Fibroblast of mammary gland (primary cell): ENCODE measurements around the gene WWC1.

Source experiments
- DNase-seq: peaks from one replicate; pipeline ENCODE4 v3.0.0-alpha.2; 2010; ENCODE audit warnings: low read depth
- H3K4me3 ChIP-seq: 2 replicates; pipeline ENCODE4 v1.5.1; 2011; ENCODE audit warnings: low read depth, mild to moderate bottlenecking, low read length, moderate library complexity; ENCODE audit not compliant: control insufficient read depth
- TF ChIP-seq, protein P1 (sequence below): conservative IDR thresholded peaks from 2 replicates; pipeline ENCODE4 v1.5.1; 2011; ENCODE audit warnings: low read depth, low read length, inconsistent platforms; ENCODE audit not compliant: control insufficient read depth, insufficient read depth

WWC1 gene

DNA sequence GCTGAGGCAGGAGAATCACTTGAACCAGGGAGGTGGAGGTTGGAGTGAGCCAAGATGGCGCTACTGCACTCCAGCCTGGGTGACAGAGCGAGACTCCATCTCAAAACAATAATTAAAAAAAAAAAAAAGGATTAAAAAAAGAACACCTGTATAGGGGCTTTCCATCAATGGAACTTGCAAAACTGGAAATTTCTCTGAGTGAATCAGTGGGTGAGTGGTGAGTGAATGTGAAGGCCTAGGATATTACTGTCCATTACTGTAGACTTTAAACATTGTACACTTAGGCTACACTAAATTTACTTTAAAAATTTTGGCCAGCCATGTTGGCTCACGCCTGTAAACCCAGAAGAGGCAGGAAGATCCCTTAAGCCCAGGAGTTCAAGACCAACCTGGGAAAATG is 189.2 kb downstream of the WWC1 start:
- DNase-seq = no peak
- no peak overlapping the region for H3K4me3 ChIP-seq
- TF ChIP-seq, protein P1, sequence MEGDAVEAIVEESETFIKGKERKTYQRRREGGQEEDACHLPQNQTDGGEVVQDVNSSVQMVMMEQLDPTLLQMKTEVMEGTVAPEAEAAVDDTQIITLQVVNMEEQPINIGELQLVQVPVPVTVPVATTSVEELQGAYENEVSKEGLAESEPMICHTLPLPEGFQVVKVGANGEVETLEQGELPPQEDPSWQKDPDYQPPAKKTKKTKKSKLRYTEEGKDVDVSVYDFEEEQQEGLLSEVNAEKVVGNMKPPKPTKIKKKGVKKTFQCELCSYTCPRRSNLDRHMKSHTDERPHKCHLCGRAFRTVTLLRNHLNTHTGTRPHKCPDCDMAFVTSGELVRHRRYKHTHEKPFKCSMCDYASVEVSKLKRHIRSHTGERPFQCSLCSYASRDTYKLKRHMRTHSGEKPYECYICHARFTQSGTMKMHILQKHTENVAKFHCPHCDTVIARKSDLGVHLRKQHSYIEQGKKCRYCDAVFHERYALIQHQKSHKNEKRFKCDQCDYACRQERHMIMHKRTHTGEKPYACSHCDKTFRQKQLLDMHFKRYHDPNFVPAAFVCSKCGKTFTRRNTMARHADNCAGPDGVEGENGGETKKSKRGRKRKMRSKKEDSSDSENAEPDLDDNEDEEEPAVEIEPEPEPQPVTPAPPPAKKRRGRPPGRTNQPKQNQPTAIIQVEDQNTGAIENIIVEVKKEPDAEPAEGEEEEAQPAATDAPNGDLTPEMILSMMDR = no peak

DNA sequence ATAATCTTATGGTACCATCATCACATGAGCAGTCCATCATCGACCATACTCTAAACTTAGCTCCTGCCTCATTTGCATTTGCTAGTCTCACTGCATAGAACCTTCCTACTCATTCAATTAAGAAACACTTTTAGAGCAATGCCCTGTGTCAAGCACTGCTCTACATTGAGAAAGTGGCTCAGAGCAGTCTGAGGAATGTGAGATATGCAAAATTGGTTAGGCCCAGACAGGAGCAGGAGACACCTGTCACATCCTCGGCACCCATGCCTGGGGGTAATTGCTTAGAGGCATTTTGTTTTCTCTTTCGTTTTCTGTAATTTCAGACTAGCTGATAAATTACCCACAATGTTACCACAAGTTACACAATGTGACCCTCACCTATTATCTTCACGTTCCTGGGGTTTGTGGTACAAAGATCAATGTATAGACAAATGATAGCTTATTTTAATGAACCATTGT is 189.9 kb downstream of the WWC1 start:
- H3K4me3 ChIP-seq = no peak overlapping the region
- no peak for DNase-seq
- TF ChIP-seq, protein P1 = no peak

DNA sequence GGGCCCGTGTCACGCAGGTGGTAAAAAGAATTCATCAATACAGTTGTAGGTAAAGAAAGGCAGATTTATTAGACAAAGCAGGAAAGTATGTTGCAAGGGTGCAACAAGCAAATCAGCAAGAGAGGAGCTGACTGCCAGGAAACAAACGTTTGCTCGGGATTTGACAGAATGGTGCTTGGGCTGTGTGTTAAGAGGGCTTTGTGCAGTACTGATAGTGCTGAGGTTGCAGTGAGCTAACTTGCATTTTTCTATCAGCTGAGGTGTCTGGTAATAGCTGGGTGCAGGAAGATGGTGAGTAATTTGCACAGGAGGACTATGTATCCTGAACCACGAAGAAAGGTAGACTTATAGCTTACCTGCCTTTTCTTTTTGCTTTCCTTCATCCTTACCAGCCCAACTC is 190.9 kb downstream of the WWC1 start:
- H3K4me3 ChIP-seq = no peak overlapping the region
- DNase-seq = no peak
- TF ChIP-seq, protein P1 = no peak

DNA sequence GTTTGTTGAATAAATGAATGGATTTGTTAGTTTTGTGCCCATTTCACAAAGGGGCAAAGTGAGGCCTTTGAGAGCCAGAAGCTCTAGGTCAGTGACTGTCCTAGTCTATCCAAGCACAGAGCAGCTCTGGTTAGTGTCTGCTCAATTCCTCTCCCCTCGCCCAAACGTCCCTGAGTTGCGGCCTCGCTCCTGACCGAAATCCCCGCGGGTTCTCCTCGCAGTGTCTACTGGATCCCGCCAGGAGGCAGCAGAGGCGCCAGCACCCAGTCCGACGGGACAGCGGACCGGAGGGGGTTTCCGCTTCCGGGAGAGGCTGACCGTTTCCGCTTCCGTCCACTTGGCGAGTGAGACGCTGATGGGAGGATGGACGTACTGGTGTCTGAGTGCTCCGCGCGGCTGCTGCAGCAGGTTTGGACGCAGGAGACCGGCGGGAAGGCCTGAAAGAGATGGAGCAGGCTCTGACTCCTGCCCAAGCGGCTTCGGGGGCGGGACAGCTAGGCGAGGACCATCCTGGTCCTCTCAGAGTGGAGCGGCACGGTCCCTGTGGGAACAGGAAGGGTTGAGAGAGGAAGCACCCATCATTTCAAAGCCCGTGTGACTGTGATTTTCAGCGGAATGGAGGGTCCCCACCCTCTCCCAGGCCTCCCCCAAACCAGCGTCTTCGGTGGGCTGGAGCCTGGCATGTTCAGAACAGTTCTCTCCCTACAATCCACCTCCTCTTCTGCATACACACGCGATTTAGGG is 194.9 kb downstream of the WWC1 start, which contains the start of gene RARS1:
RARS1 (plus strand) TSS at position 336 of the 744 bp plus-strand sequence; CDS start at position 364, 28 bp downstream.
- peak within 1 kb of the TSS; percentile 100 for H3K4me3 ChIP-seq
- TF ChIP-seq, protein P1 = peak; percentile 97
- peak; percentile 93 for DNase-seq

DNA sequence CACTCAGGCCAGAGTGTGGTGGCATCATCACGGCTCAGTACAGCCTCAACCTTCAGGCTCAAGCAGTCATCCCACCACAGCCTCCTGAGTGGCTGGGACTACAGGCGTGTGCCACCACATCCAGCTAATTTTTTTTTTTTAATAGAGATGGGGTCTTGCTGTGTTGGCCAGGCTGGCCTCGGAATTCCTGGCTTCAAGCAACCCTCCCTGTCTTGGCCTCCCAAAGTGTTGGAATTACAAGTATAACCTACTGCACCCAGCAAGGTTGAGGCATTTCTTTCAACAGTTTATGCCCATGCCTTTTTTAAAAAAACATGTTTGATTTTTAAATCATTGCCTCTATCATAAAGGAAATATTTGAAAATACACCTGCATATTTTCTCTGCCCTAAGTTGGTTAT is 197.6 kb downstream of the WWC1 start:
- DNase-seq = no peak
- TF ChIP-seq, protein P1 = no peak

DNA sequence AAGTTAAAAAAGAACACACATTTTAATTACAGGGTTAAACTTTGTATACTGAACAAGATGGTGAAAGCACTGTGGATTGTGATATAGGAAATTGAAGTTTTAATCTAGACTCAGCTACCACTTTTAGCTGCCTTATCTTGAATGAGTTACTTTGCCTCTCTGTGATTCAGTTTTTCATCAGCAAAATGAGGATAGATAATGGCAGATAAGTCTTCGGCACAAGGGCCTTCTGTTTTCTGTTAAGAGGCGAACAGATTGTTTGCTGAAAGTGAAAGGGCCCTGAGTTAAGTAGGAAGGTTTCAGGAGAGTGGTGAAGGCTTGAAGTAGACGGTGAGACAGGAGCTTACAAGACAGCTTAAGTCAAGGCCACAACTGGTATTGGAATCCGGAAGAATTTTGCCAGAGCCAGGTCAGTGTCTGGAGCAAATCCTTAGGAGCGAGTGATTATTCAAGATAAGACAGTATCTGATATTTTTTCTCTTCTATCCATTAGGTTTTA is 202.7 kb downstream of the WWC1 start:
- no peak for DNase-seq
- TF ChIP-seq, protein P1 = no peak
- no peak overlapping the region for H3K4me3 ChIP-seq

More for the DNA sequence above, 197.6 kb downstream of the WWC1 start:
- H3K4me3 ChIP-seq = no peak overlapping the region
